ENCODE measurements around the gene OTOA. TPM values are rescaled to one million over a fixed set of nuclear protein-coding genes. Genes with fewer than 3 reads are reported as not detected.
"Not testable (repeated sequence)": the region's sequence is repeated elsewhere in the genome, so short reads cannot be mapped to it uniquely, and the experiment has no call there.

The OTOA gene
- total RNA-seq, result under 0.01 TPM in 1 of 2 replicates, not detected in the other

DNA sequence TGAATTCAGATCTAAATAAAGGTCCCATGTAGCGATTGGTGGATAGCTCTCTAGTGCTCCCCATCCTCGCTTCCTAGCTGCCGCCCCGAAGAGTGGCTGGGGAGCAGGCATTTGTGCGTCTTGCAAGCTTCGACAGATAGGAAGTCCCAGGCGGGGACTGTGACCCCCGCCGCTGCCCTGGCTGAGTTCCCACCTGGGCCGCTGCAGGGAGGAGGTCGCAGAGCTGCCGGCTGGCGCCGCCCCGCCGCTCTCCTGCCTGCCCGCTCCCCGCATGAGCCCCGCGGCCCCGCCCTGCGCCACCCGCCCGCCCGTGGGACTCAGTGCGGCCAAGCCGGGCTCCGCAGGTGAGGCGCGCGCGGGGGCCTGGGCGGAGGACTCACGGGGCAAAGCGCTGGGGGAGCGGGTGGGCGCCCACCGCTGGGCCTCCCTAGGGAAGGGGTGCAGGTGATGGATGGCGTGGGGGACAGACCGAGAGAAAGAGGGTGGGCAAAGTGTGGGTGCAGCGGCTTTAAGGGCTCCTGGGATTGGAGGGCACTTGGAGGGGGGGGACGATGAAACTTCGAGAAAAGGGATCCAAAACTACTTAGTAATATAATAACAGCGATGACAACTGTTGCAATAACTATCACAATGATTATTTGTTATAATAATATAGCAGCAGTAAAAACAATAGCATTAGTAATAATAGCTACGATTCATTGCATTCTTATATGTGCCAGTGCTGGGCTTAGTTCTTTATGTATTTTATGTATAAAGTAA is at the start of gene OTOA:
TSS of gene OTOA (plus strand) at position 80 of the 759 bp plus-strand sequence. CDS start 14,547 bp downstream, outside the sequence.
- no peak for DNase-seq (ENCODE audit: low read depth in 2 of 2)

GRCh38 chr16:21614896-21615295 is 48.9 kb upstream of the OTOA start:
- no peak for DNase-seq (ENCODE audit: low read depth in 2 of 2)

DNA sequence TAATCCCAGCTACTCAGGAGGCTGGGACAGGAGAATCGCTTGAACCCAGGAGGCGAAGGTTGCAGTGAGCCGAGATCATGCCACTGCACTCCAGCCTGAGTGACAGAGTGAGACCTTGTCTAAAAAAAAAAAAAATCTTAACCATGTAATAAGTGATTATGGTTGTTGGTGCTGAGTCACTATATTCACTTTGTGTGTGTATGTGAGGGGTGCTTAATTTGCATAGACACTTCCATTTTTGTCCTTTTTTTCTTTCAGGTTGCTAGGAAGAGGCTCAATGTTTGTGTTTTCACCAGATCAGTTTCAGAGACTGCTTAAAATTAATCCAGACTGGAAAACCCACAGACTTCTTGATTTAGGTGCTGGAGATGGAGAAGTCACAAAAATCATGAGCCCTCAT is 46.2 kb upstream of the OTOA start:
- no peak for DNase-seq (ENCODE audit: low read depth in 2 of 2)

GRCh38 chr16:21618281-21618680 is 45.5 kb upstream of the OTOA start:
- no peak for DNase-seq (ENCODE audit: low read depth in 2 of 2)

- DNase-seq (ENCODE audit: low read depth in 2 of 2), result no peak
Measured at GRCh38 chr16:21619765-21620425, 43.9 kb upstream of the OTOA start.

DNA sequence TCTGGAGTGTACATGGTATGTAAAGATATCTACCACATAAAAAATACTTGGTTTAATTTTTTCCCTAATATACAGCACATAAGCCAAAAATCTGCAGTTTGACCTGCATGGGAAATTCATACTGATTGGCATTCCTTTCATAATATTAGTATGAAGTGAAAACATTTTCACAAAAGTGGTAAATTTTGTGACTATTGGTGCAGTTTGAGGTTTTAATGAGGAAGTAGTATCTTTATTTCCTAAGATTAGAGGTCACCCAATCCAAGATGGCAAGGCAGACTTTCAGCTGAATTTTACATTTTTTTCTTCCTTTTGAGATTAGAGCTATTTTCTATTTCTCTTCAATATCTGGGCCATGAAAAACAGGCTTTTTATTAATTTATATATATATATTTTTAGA is 43.2 kb upstream of the OTOA start:
- no peak for DNase-seq (ENCODE audit: low read depth in 2 of 2)

DNA sequence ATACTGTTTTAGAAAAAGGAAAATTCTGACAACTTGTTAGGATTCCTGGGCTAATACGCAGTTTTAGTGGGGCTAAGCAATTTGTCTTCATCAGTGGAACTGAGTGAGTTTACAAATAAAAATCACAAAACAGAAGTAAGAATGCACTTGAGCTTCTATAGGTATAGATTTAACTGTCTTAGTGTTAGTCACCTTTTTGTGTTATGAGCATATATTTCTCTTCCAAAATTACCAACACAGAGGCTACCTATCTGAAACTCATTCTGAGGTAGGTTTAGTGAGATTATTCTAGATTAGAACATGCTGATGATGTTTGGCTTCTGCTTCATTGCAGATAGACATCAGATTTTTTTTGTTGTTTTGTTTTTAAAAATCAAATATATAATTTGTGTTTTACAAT is 41.2 kb upstream of the OTOA start:
- no peak for DNase-seq (ENCODE audit: low read depth in 2 of 2)

- DNase-seq (ENCODE audit: low read depth in 2 of 2), result no peak
Measured at GRCh38 chr16:21625026-21625425, 38.7 kb upstream of the OTOA start.

- DNase-seq (ENCODE audit: low read depth in 2 of 2), result peak; percentile 62 to 91
Measured at GRCh38 chr16:21626659-21627277, 37.0 kb upstream of the OTOA start.

DNA sequence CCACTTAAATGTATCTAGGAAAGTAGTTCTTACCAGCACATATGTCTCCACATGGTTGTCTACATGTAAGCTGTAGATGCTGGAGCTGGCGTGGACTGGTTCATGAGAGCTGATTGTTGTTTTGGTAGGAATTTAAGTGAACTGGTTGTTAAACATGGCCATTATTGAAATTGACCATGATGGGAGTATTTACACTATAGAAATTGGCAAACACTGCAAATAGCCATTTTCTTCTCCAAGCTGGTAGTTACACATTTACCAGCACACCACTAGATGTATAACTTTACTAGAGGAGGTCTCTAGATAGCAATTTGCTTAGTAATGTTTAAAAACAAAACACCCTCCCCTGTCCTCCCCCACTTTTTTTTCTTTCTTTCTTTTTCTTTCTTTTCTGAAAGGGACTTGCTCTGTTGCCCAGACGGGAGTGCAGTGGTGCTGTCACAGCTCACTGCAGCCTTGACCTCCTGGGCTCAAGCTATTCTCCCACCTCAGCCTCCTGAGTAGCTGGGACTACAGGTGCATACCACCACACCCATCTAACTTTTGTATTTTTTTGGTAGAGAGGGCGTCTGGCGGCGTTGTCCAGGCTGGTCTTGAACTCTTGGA is 35.5 kb upstream of the OTOA start:
- no peak for DNase-seq (ENCODE audit: low read depth in 2 of 2)

DNA sequence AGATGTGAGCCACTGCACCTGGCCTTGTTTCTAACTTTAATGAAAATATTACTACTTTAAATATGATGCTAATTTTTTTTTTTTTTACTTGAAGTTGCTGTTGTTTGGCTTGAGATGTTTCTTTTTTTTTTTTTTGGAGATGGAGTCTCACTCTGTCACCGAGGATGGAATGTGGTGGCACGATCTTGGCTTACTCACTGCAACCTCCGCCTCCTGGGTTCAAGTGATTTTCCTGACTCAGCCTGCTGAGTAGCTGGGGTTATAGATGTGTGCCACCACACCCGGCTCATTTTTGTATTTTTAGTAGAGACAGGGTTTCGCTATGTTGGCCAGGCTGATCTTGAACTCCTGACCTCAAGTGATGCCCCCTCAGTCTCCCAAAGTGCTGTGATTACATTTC is 35.0 kb upstream of the OTOA start:
- peak in 1 of 2 donors; percentile 31 for DNase-seq (ENCODE audit: low read depth in 2 of 2)

DNA sequence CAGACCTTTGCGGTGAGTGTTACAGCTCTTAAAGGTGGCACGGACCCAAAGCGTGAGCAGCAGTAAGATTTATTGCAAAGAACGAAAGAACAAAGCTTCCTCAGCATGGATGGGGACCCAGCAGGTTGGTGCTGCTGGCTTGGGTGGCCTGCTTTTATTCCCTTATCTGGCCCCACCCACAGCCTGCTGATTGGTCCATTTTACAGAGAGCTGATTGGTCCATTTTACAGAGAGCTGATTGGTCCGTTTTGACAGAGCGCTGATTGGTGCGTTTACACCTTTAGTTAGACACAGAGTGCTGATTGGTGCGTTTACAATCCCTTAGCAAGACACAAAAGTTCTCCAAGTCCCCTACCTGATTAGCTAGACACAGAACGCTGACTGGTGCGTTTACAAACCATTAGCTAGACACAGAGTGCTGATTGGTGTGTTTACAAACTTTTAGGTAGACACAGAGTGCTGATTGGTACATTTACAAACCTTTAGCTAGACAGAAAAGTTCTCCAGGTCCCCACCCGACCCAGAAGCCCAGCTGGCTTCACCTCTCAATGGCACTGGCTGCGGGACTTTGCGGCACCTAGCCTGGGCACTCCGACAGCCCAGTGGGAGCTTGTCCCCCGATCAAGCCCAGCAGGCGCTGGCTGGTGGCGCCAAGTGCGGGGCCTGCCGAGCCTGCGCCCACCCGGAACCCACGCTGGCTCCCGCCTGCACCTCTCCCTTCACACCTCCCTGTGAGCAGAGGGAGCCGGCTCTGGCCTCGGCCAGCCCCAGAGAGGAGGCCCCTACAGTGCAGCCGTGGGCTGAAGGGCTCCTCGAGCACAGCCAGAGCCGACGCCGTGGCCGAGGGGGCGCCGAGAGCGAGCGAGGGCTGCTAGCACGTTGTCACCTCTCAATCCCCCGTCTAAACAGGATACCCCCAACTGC is 33.9 kb upstream of the OTOA start:
- not testable (repeated sequence) for DNase-seq (ENCODE audit: low read depth in 2 of 2)

- DNase-seq (ENCODE audit: low read depth in 2 of 2), result not testable (repeated sequence)
Measured at GRCh38 chr16:21630866-21631265, 32.9 kb upstream of the OTOA start.

DNA sequence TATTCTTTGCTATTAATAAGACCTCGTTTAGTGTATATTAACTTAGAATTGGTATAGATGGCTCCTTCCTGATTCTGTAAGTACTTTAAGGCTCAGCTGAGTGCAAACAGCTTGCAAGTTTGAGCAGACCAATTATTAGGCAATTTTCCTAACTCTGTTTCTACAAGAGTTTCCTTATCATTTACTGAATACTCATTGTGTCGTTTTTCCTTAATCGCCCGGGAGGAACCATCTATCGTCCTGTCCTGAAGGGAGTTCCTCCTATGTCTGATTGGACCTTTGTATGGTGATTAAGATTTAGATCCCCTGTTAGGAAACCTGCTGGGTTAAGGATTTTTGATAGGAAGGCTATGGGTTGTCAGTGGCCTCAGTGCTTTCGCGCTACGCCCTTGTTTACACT is 32.4 kb upstream of the OTOA start:
- not testable (repeated sequence) for DNase-seq (ENCODE audit: low read depth in 2 of 2)

GRCh38 chr16:21631951-21632575 is 31.7 kb upstream of the OTOA start:
- not testable (repeated sequence) for DNase-seq (ENCODE audit: low read depth in 2 of 2)

- DNase-seq (ENCODE audit: low read depth in 2 of 2), result no peak
Measured at GRCh38 chr16:21634216-21634615, 29.6 kb upstream of the OTOA start.

- DNase-seq (ENCODE audit: low read depth in 2 of 2), result not testable (repeated sequence)
Measured at GRCh38 chr16:21635694-21636093, 28.1 kb upstream of the OTOA start.

DNA sequence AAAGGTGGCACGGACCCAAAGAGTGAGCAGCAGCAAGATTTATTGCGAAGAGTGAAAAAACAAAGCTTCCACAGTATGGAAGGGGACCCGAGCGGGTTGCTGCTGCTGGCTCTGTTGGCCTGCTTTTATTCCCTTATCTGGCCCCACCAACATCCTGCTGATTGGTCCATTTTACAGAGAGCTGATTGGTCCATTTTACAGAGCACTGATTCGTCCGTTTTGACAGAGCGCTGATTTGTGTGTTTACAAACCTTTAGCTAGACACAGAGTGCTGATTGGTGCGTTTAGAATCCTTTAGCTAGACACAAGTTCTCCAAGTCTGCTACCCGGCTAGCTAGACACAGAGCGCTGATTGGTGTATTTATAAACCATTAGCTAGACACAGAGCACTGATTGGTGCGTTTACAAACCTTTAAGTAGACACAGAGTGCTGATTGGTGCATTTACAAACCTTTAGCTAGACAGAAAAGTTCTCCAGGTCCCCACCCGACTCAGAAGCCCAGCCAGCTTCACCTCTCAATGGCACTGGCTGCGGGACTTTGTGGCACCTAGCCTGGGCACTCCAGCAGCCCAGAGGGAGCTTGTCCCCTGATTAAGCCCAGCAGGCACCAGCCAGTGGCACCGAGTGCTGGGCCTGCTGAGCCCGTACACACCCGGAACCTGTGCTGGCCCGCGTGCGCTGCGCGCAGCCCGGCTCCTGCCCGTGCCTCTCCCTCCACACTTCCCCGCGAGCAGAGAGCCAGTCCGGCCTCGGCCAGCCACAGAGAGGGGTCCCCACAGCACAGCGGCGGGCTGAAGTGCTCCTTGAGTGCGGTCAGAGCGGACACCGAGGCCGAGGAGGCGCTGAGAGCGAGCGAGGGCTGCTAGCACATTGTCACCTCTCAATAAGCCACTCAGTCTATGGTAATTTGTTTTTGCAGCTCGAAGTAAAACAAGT is 26.5 kb upstream of the OTOA start:
- DNase-seq (ENCODE audit: low read depth in 2 of 2), result no peak

GRCh38 chr16:21638573-21638975 is 25.2 kb upstream of the OTOA start:
- DNase-seq (ENCODE audit: low read depth in 2 of 2), result peak in 1 of 2 donors; percentile 50

Measured in lung microvascular endothelial cell (primary cell).